HG02678 (cell line): Measurements from ENCODE around the gene CDH4.

Source experiments
- ATAC-seq: cut with Tn5 transposase; IDR thresholded peaks from one replicate; pipeline ENCODE4 v1.9.1; 2021; ENCODE audit warnings: mild to moderate bottlenecking, moderate library complexity; ENCODE audit not compliant: unreplicated experiment

The CDH4 gene

DNA sequence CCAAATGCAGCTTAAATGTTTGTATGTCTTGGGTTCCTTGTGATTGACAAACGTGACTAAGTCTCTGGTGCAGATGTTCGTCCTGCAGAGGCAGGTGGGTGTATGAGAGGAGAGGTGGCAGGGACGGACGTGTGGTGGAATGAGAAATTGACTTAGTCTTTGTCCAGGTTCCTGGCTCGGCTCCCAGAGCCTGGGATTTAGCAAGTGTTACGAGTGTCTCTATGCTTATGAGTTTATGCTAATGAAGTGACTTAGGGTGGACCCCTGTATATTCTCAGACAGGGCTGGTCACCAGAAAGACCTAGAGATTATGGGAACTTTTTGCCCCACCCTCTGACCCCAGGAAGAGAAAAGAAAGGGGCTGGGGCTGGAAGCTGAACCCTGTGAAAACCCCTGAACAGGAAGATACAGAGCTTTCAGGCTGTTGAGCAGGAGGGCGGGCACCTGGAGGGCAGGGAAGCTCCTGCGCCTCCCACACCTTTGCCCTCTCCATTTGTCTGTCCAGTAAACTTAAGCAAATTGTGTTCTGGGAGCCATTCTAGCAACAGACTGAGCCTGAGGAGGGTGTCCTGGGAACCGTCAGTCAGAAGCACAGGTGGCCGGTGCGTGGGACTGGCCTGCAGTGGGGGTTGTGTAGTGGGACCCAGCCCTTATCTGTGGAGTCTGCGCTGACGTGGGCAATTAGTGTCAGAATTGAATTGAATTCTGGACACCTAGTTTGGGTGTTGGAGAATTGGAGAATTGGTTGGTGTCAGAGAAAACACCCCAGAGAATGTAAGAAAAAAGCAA is 362.1 kb downstream of the CDH4 start:
- ATAC-seq = no peak

- no peak for ATAC-seq
These were observed 362.6 kb downstream of the CDH4 start for GRCh38 chr20:61614706-61615100.

- ATAC-seq = no peak
These were observed 363.7 kb downstream of the CDH4 start for GRCh38 chr20:61615806-61616205.

DNA sequence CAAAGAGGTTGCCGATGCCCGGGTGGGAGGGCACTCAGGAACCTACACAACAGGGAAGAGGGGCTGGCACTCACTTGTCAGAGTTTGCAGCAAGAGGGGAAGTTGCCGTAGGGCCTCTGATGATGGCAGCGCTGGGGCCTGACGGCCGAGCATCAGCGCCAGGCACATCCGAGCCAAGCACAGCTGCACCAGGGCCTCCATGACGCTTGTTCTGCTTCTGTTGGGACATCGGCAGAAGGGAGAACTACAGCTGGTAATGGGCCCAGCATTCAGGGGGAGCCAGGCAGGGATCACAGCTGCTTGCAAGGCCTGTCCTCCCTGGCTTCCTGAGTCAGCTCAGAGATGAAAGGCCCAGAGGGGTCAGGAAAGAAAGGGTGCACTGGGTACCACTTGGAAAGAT is 367.7 kb downstream of the CDH4 start:
- no peak for ATAC-seq

DNA sequence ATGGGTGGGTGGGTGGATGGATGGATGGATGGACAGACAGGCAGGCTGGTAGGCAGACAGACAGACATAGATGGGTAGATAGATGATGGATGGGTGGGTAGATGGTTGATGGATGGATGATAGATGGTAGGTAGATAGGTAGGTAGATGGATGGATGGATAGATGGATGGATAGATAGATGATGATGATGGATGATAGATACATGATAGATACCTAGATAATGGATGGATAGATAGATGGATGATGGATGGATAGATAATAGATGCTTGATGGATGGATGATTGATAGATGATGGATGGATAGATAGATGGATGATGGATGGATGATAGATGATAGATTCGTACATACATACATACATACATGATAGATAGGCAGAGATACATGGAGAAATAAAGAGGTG is 368.1 kb downstream of the CDH4 start:
- no peak for ATAC-seq

DNA sequence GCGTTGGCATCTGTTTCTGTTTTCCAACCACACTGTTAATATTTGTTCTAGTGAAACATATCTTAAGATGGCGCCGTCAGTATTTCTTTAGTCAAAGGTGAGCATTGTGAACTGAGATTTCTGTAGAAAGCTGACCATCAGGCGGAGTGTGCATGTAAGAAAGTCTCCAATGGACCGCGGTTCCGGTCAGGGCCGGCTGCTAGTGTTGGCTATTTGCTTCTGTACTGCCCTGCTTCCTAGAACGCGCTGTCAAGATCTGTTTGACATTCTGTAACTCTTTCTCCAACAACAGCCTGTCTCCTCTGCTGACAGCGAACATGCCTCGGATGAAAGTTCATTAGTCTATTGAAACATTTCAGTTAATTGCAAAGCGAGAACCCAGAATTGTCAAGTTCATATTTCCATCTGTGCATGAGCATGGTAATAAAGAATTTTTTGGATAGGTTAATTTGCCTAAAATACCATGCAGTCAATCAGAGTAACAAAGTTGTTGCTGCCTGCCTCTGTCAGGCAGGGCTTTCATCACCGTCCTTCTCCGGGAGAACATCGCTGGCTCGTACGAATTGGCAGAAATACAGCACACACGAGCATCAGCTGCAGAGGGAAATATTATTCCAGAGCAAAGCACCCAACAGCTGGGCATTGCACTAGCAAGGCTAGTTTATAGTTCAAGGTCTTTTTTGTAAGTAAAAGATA is 369.1 kb downstream of the CDH4 start:
- no peak for ATAC-seq

- ATAC-seq = no peak
These were observed 369.8 kb downstream of the CDH4 start for GRCh38 chr20:61621852-61622251.

- ATAC-seq = no peak
These were observed 371.4 kb downstream of the CDH4 start for GRCh38 chr20:61623451-61623850.

GRCh38 chr20:61625246-61625645 is 373.2 kb downstream of the CDH4 start:
- no peak for ATAC-seq

- no peak for ATAC-seq
These were observed 374.4 kb downstream of the CDH4 start for GRCh38 chr20:61626412-61626811.

- ATAC-seq = no peak
These were observed 375.8 kb downstream of the CDH4 start for GRCh38 chr20:61627791-61628415.

DNA sequence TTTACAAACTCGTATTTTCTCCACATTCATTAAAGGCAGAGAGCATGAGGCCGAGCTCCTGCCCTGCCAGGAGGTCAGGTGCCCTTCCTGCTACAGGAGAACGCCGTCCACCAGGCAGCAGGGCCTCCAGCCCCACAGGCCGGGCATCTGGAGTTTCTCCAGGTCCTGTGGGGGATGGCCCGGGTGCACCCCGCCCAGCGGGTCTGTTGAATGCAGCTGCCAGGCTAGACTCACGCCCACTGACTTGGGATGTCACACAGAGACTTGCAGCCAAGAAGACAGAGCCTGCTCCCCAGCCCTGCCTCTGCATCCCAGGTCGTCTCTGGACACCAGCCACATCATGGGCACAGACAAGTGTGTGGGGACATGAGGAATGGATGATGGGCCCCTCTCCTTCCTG is 376.4 kb downstream of the CDH4 start:
- no peak for ATAC-seq

DNA sequence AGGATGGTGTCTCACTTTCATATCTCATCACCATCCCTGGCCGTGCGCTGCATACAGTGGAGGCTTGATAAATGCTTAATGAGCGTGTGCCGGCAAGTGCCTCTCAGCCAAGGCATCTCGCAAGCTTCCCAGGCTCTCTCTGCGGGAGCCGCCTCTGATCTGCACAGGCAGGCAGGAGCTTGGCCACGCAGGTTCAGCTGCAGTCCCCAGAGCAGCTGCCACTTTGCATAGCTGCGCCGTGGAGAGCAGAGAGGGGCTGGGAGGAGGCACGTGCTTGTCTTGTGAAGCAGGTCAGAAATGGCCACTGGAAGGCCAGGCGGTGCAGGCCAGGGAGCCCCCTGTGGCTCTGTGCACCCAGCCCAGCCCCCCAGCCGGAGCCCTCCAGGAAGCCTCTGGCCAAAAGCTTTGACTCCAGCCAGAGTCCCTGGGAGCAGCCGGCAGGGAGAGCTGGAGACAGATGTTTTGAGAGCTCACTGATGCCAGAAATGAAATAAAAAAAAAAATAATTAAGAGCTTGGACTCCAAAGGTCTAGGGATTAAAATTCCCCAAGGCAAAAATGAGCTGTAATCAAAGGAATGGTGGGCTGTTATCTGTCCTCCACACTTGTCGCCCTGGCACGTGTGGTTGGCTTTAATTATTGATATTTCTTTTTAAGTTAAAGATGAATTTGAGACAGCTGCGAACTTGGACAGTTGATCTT is 377.0 kb downstream of the CDH4 start:
- no peak for ATAC-seq

- ATAC-seq = no peak
These were observed 377.7 kb downstream of the CDH4 start for GRCh38 chr20:61629602-61630390.

- ATAC-seq = no peak
These were observed 378.3 kb downstream of the CDH4 start for GRCh38 chr20:61630391-61630650.

GRCh38 chr20:61630816-61631215 is 378.8 kb downstream of the CDH4 start:
- no peak for ATAC-seq

- no peak for ATAC-seq
These were observed 379.7 kb downstream of the CDH4 start for GRCh38 chr20:61631751-61632150.

DNA sequence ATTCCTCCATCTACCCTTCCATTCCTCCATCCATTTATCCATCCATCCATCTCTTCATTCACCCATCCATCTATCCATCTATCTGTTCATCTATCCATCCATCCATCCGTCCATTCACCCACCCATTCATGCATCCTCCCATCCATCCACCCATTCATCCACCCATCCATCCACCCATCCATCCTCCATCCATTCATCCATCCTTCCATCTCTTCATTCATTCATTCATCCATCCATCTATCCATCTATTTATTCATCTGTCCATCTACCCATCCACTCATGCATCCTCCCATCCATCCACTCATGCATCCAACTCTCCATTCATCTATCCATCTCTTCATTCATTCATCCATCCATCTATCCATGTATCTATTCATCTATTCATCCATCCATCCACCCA is 380.9 kb downstream of the CDH4 start:
- ATAC-seq = no peak

DNA sequence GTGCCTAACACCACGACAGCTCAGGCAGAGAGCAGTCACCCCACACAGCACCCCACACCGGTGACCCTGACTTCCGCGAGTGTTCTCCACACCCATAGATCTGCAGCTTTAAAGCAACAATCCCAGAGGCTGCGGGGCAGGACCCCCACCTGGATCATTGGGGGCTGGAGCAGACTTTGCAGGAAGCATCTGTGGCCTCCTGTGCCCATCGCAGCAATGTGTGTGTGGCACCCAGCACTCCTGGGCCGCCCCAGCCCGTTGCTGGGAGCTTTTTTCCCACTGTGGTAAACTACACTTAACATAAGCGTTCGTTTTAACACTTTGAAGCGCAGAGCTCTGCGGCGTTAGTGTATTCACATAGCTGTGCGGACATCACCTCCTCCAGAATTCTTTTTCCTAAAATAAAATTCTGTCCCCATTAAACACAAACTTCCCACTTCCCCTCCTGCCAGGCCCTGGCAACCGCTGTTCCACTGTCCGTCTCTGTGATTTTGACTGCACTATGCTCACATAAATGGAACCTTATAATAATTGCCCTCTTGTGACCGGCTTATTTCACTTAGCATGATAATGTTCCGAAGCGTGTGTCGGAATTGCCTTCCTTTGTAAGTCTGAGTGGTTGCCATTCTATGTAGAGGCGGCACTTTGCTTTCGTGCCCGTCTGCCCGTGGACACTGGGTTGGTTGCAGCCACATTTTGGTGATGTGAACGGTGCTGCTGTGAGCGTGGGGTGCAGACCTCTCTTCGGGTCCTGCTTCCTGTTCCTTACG is 382.5 kb downstream of the CDH4 start:
- no peak for ATAC-seq
